GM12891 (cell line): Measurements from ENCODE around the gene DNAH10.

Experiments
- POLR2A ChIP-seq: IDR thresholded peaks from 2 replicates; pipeline ENCODE4 v1.6.1; 2011; ENCODE audit warnings: low read depth, low read length, control low read depth
- POLR2AphosphoS5 ChIP-seq: IDR thresholded peaks from 2 replicates; pipeline ENCODE4 v1.6.1; 2011; ENCODE audit warnings: low read depth, low read length, control low read depth
- TAF1 ChIP-seq: IDR thresholded peaks from 2 replicates; pipeline ENCODE4 v1.6.1; 2011; ENCODE audit warnings: low read depth, low read length, control low read depth

DNA sequence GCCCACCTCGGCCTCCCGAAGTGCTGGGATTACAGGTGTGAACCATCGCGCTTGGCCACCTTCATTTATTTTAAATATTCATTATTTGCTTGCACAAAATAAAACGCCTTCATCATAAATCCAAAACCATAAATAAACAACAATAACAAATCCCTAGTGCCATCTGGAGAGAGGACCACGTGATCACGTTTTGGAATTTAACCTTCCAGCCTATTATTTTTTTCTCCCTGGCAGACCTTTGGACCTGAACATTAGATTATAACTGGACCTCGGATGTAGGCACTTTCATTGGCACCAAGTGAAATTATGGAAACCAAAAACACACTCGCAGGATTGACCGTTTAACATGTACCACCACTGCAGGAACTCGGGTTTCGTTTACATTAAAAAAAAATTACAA, 2.0 kb downstream of the DNAH10 start:
- TF ChIP-seq POLR2A: no peak
- no peak for TF ChIP-seq TAF1
- no peak for TF ChIP-seq POLR2AphosphoS5
